Measurements from ENCODE around the gene NKIRAS1.

- TF ChIP-seq MYNN (tag by site-specific recombination; IDR thresholded peaks at IDR 0.05; ENCODE audit: borderline replicate concordance) (no peak), ZEB2 (tag by site-specific recombination; IDR thresholded peaks at IDR 0.05) (no peak), ZNF248 (tag by site-specific recombination; IDR thresholded peaks at IDR 0.05) (no peak), ZNF391 (tag by site-specific recombination; IDR thresholded peaks at IDR 0.05; ENCODE audit: borderline replicate concordance, low read depth) (no peak), PBX3 (CRISPR knock-in tag; IDR thresholded peaks at IDR 0.05) (no peak), CTCF (tag by site-specific recombination; IDR thresholded peaks at IDR 0.05) (no peak), KLF16 (tag by site-specific recombination; IDR thresholded peaks at IDR 0.05) (no peak), SALL2 (tag by site-specific recombination; IDR thresholded peaks at IDR 0.05; ENCODE audit: borderline replicate concordance) (no peak), SCRT2 (tag by site-specific recombination; IDR thresholded peaks at IDR 0.05) (peak; percentile 93), ZNF501 (tag by site-specific recombination; IDR thresholded peaks at IDR 0.05) (no peak), SP7 (tag by site-specific recombination; IDR thresholded peaks at IDR 0.05) (no peak), REST (tag by site-specific recombination; IDR thresholded peaks at IDR 0.05) (no peak), ZSCAN4 (tag by site-specific recombination; IDR thresholded peaks at IDR 0.05) (no peak), ZNF335 (tag by site-specific recombination; conservative IDR thresholded peaks at IDR 0.05) (no peak)
These were observed 47.9 kb upstream of the NKIRAS1 start for GRCh38 chr3:23964537-23965235.
